ENCODE results near the gene PDE2A.
"Not testable (repeated sequence)": the region's sequence is repeated elsewhere in the genome, so short reads cannot be mapped to it uniquely, and the experiment has no call there.

PDE2A gene

GRCh38 chr11:72573855-72574445 lies 100.3 kb downstream of the PDE2A start:
- DNase-seq: no peak

- peak; percentile 46 for DNase-seq
Measured at GRCh38 chr11:72573072-72573854, 101.0 kb downstream of the PDE2A start.

- not testable (repeated sequence) for DNase-seq
Measured at GRCh38 chr11:72572540-72572939, 101.7 kb downstream of the PDE2A start.

GRCh38 chr11:72570893-72571661 lies 103.1 kb downstream of the PDE2A start:
- no peak for DNase-seq

- no peak for DNase-seq
Measured at GRCh38 chr11:72569966-72570892, 104.0 kb downstream of the PDE2A start.

- DNase-seq: no peak
Measured at GRCh38 chr11:72568861-72569260, 105.4 kb downstream of the PDE2A start.

- no peak for DNase-seq
Measured at GRCh38 chr11:72562431-72562830, 111.8 kb downstream of the PDE2A start.

GRCh38 chr11:72561856-72562255 lies 112.4 kb downstream of the PDE2A start:
- DNase-seq: no peak

- DNase-seq: not testable (repeated sequence)
Measured at GRCh38 chr11:72560864-72561263, 113.4 kb downstream of the PDE2A start.

- DNase-seq: no peak
Measured at GRCh38 chr11:72556433-72556832, 117.8 kb downstream of the PDE2A start.

GRCh38 chr11:72555014-72555522 lies 119.2 kb downstream of the PDE2A start:
- not testable (repeated sequence) for DNase-seq

GRCh38 chr11:72553706-72554105 lies 120.5 kb downstream of the PDE2A start:
- DNase-seq: no peak

- DNase-seq: no peak
Measured at GRCh38 chr11:72552399-72552910, 121.8 kb downstream of the PDE2A start.

GRCh38 chr11:72551571-72551970 lies 122.7 kb downstream of the PDE2A start:
- no peak for DNase-seq

GRCh38 chr11:72548463-72548862 lies 125.8 kb downstream of the PDE2A start:
- no peak for DNase-seq

GRCh38 chr11:72546866-72547265 lies 127.4 kb downstream of the PDE2A start:
- no peak for DNase-seq

GRCh38 chr11:72544589-72544988 lies 129.6 kb downstream of the PDE2A start:
- DNase-seq: no peak

GRCh38 chr11:72543849-72544542 lies 130.2 kb downstream of the PDE2A start:
- DNase-seq: no peak

- DNase-seq: no peak
Measured at GRCh38 chr11:72541257-72541974, 132.8 kb downstream of the PDE2A start.

- no peak for DNase-seq
Measured at GRCh38 chr11:72537051-72537450, 137.2 kb downstream of the PDE2A start.

GRCh38 chr11:72535194-72535547 lies 139.1 kb downstream of the PDE2A start:
- no peak for DNase-seq
